Measurements from ENCODE around the gene TIAM1.

The TIAM1 gene

GRCh38 chr21:31329456-31330143 lies 14.5 kb downstream of the TIAM1 start:
- DNase-seq: no peak

- no peak for DNase-seq
Observed at GRCh38 chr21:31326522-31327242, 17.4 kb downstream of the TIAM1 start.

- DNase-seq: no peak
Observed at GRCh38 chr21:31318971-31319370, 25.1 kb downstream of the TIAM1 start.

GRCh38 chr21:31317688-31318087 lies 26.4 kb downstream of the TIAM1 start:
- no peak for DNase-seq

- no peak for DNase-seq
Observed at GRCh38 chr21:31316488-31317169, 27.4 kb downstream of the TIAM1 start.

- no peak for DNase-seq
Observed at GRCh38 chr21:31316072-31316471, 28.0 kb downstream of the TIAM1 start.

- no peak for DNase-seq
Observed at GRCh38 chr21:31310750-31311149, 33.3 kb downstream of the TIAM1 start.

- no peak for DNase-seq
Observed at GRCh38 chr21:31308584-31308983, 35.5 kb downstream of the TIAM1 start.

GRCh38 chr21:31305888-31306287 lies 38.2 kb downstream of the TIAM1 start:
- DNase-seq: no peak

GRCh38 chr21:31299291-31300147 lies 44.5 kb downstream of the TIAM1 start:
- DNase-seq: no peak

- DNase-seq: no peak
Observed at GRCh38 chr21:31298618-31299269, 45.3 kb downstream of the TIAM1 start.

- DNase-seq: no peak
Observed at GRCh38 chr21:31297806-31298205, 46.3 kb downstream of the TIAM1 start.

GRCh38 chr21:31295676-31296075 lies 48.4 kb downstream of the TIAM1 start:
- no peak for DNase-seq

- no peak for DNase-seq
Observed at GRCh38 chr21:31294691-31295090, 49.4 kb downstream of the TIAM1 start.

- DNase-seq: no peak
Observed at GRCh38 chr21:31293986-31294385, 50.1 kb downstream of the TIAM1 start.

GRCh38 chr21:31290765-31291164 lies 53.3 kb downstream of the TIAM1 start:
- no peak for DNase-seq

GRCh38 chr21:31289702-31290101 lies 54.4 kb downstream of the TIAM1 start:
- DNase-seq: no peak

- no peak for DNase-seq
Observed at GRCh38 chr21:31288191-31288590, 55.9 kb downstream of the TIAM1 start.

GRCh38 chr21:31287201-31287600 lies 56.9 kb downstream of the TIAM1 start:
- no peak for DNase-seq

GRCh38 chr21:31286621-31287020 lies 57.4 kb downstream of the TIAM1 start:
- DNase-seq: no peak

- DNase-seq: no peak
Observed at GRCh38 chr21:31284797-31285397, 59.2 kb downstream of the TIAM1 start.

- no peak for DNase-seq
Observed at GRCh38 chr21:31283025-31283424, 61.0 kb downstream of the TIAM1 start.

Measured in effector CD4-positive, alpha-beta T cell (primary cell).